GM12865 (cell line): ENCODE measurements around the gene MCOLN3.

ENCODE experiments used
- DNase-seq: peaks from one replicate; pipeline ENCODE4 v3.0.0; 2010; ENCODE audit warnings: low read depth
- H3K4me3 ChIP-seq: 2 replicates; pipeline ENCODE4 v1.5.1; 2011; ENCODE audit warnings: mild to moderate bottlenecking, low read depth, low read length, control low read depth
- TF ChIP-seq, protein P1 (sequence below): IDR thresholded peaks from 2 replicates; pipeline ENCODE4 v1.5.1; 2011; ENCODE audit warnings: low read length, control low read depth, low read depth, inconsistent platforms; ENCODE audit not compliant: insufficient read depth; ENCODE audit errors: missing control alignments

Gene MCOLN3

DNA sequence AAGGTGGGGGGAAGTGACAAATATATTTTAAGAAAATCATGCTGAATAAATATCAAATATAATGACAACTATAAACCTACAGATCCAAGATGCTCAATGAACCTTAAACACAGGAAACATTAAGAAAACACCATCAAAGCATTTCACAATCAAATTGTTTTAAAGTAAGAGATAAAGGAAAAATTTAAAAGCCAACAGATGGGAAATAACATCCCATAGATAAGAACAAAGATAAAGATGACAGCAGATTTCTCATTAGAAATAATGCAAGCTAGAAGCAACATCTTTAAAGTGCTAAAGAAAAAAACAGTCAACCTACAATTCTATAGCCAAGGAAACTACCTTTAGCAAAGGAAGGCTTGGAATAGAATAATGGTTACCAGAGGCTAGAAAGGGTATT is 17.8 kb downstream of the MCOLN3 start:
- H3K4me3 ChIP-seq = no peak overlapping the region
- TF ChIP-seq, protein P1, sequence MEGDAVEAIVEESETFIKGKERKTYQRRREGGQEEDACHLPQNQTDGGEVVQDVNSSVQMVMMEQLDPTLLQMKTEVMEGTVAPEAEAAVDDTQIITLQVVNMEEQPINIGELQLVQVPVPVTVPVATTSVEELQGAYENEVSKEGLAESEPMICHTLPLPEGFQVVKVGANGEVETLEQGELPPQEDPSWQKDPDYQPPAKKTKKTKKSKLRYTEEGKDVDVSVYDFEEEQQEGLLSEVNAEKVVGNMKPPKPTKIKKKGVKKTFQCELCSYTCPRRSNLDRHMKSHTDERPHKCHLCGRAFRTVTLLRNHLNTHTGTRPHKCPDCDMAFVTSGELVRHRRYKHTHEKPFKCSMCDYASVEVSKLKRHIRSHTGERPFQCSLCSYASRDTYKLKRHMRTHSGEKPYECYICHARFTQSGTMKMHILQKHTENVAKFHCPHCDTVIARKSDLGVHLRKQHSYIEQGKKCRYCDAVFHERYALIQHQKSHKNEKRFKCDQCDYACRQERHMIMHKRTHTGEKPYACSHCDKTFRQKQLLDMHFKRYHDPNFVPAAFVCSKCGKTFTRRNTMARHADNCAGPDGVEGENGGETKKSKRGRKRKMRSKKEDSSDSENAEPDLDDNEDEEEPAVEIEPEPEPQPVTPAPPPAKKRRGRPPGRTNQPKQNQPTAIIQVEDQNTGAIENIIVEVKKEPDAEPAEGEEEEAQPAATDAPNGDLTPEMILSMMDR = no peak
- no peak for DNase-seq

GRCh38 chr1:85028151-85028550 is 20.1 kb downstream of the MCOLN3 start:
- H3K4me3 ChIP-seq = no peak overlapping the region
- no peak for DNase-seq
- TF ChIP-seq, protein P1 = no peak

GRCh38 chr1:85027242-85027983 is 20.9 kb downstream of the MCOLN3 start:
- peak overlapping the region; percentile 20; the same call in 1 of the 2 replicates for H3K4me3 ChIP-seq
- TF ChIP-seq, protein P1 = peak; percentile 25
- peak; percentile 49 for DNase-seq

- TF ChIP-seq, protein P1 = no peak
- H3K4me3 ChIP-seq = no peak overlapping the region
- no peak for DNase-seq
Measured at GRCh38 chr1:85025940-85026339, 22.4 kb downstream of the MCOLN3 start.

DNA sequence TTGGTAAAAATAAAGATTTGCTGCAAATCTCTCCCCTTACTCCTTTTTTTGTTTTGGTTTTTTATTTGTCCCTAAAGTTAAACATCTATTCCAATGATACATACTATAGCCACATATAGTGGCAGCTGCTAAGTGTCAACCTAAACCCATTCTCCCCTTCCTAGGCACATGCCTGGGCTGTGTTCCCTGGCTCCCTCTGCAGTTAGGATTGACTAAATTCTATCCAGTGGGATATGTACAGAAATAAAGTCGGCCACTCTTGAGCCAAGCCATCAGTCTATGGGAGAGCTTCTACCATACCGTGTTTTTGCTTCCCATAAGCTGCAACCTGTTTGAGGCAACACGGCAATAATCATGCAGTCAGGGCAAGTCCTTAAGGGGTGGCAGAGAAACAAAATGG is 23.6 kb downstream of the MCOLN3 start:
- no peak overlapping the region for H3K4me3 ChIP-seq
- TF ChIP-seq, protein P1 = no peak
- DNase-seq = no peak

- TF ChIP-seq, protein P1 = no peak
- no peak for DNase-seq
- no peak overlapping the region for H3K4me3 ChIP-seq
Measured at GRCh38 chr1:85022700-85023099, 25.6 kb downstream of the MCOLN3 start.

GRCh38 chr1:85019994-85020393 is 28.3 kb downstream of the MCOLN3 start:
- TF ChIP-seq, protein P1 = no peak
- no peak for DNase-seq
- H3K4me3 ChIP-seq = no peak overlapping the region
